ENCODE results near the gene SMAD6.

- no peak for TF ChIP-seq EP300 (IDR thresholded peaks at IDR 0.05)
- no peak for TF ChIP-seq CTCF (IDR thresholded peaks at IDR 0.05)
- no peak for TF ChIP-seq POLR2AphosphoS5 (IDR thresholded peaks at IDR 0.05)
- TF ChIP-seq POLR2A (IDR thresholded peaks at IDR 0.05; ENCODE audit: low read depth), result no peak
These were observed 17.4 kb downstream of the SMAD6 start for GRCh38 chr15:66719471-66719870.
